Thyroid gland (tissue), 4 donors: Measurements from ENCODE around the gene ELOB. TPM values are rescaled to one million over a fixed set of nuclear protein-coding genes. Genes with fewer than 3 reads are reported as not detected.
A peak's percentile ranks its signal among the peaks of the same experiment; 100 is the strongest.

Experiments
- DNase-seq, 2 donors: peaks; one replicate each; pipeline ENCODE4 v3.0.0-alpha.2; 2019
- H3K27ac ChIP-seq, 3 donors: fragments of 200-600 bp; sonication (generic); 1 replicate in 2 of 3; 2 replicates in 1 of 3; pipeline ENCODE4 v1.5.1; 2016 to 2019; ENCODE audit warnings: mild to moderate bottlenecking in 1 of 3, moderate library complexity in 1 of 3
- H3K27me3 ChIP-seq: fragments of 200-600 bp; sonication (generic); one replicate; pipeline ENCODE4 v1.5.1; 2019
- H3K36me3 ChIP-seq, 2 donors: fragments of 200-600 bp; sonication (generic); one replicate each; pipeline ENCODE4 v1.5.1; 2016 to 2019
- H3K4me1 ChIP-seq, 2 donors: fragments of 200-600 bp; sonication (generic); one replicate each; pipeline ENCODE4 v1.5.1; 2017 to 2019
- H3K4me3 ChIP-seq, 3 donors: fragments of 200-600 bp; sonication (generic); replicated peaks in 1 of 3; 1 replicate in 2 of 3; 2 replicates in 1 of 3; pipeline ENCODE4 v1.5.1; 2016; ENCODE audit warnings: mild to moderate bottlenecking in 1 of 3
- H3K9me3 ChIP-seq: fragments of 200-600 bp; sonication (generic); one replicate; pipeline ENCODE4 v1.5.1; 2017
- POLR2A ChIP-seq, 2 donors: fragments of 450-650 bp; IDR thresholded peaks; one replicate each; pipeline ENCODE4 v1.6.1; 2017; ENCODE audit warnings: antibody characterized with exemption in 2 of 2, mild to moderate bottlenecking in 2 of 2, moderate library complexity in 1 of 2
- WGBS, 2 donors: methylation state at CpG; one replicate each; pipeline ENCODE4 v1.1.5; 2017; 5-methylcytosine and 5-hydroxymethylcytosine counted together
- intact Hi-C: fragments of 100-400 bp; cut with DNase I; formaldehyde crosslinking; loops from one replicate; pipeline ENCODE4 v1.15.1; 2023
- total RNA-seq, 4 donors: library from RNA; depleted of rRNA; stranded (reverse); fragments of >200 nt; gene quantifications; one replicate each; pipeline ENCODE4 v1.2.3, GENCODE V29; 2016
- TF ChIP-seq, protein P1 (sequence below), 6 experiments: fragments of 200-600 bp in 3 of 6; fragments of 450-650 bp in 3 of 6; sonication (generic) in 3 of 6; IDR thresholded peaks; one replicate each; pipeline ENCODE4 v1.5.1; 2016 to 2019; ENCODE audit warnings: antibody characterized with exemption in 6 of 6, mild to moderate bottlenecking in 2 of 6, inconsistent platforms in 1 of 6, moderate library complexity in 1 of 6

Gene ELOB
- total RNA-seq, 4 donors from 2014 or later: 373 to 786 (median 647) TPM

DNA sequence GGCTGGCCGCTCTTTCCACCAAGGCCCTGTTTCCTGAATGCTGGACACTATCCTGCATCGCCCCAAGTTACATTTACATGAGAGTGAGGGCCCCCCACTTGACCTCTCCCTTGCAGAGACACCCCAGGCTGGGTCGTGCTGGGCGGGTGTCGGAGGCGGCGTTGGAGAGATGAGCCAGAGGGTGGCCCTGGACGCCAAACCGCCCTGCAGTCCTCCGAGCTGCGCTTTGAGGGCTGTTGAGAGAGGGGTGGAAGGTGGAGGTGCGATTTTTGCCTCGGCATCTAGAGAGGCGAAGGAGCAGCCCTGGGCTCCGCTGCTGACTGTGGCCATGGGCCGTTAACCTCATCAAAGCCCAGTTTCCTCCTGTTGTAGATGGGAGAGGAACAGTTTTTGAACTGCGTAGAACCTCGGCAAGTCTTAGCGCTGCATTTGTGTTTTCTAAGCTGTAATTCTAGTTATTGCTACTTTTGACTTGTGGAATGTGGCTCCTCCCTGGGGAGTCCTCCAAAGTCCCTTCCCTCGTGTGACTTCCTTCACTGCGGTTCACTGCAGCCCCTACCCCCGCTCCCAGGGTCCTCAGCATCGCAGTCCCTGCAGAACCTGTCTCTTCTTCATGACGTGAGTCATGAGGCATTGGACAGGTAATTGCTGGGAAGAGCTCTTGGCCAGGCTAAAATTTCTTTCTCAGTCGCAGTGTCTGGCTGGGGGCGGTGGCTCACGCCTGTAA is 986 bp upstream of the ELOB start:
- H3K27ac ChIP-seq: peak overlapping the region; percentile 99 to 100 (median 99)
- DNase-seq: peak; percentile 50 to 54
- intact Hi-C loops: no loop called here
- TF ChIP-seq POLR2A (IDR thresholded peaks at IDR 0.05): peak in 1 of 2 donors; percentile 47
- TF ChIP-seq, protein P1, sequence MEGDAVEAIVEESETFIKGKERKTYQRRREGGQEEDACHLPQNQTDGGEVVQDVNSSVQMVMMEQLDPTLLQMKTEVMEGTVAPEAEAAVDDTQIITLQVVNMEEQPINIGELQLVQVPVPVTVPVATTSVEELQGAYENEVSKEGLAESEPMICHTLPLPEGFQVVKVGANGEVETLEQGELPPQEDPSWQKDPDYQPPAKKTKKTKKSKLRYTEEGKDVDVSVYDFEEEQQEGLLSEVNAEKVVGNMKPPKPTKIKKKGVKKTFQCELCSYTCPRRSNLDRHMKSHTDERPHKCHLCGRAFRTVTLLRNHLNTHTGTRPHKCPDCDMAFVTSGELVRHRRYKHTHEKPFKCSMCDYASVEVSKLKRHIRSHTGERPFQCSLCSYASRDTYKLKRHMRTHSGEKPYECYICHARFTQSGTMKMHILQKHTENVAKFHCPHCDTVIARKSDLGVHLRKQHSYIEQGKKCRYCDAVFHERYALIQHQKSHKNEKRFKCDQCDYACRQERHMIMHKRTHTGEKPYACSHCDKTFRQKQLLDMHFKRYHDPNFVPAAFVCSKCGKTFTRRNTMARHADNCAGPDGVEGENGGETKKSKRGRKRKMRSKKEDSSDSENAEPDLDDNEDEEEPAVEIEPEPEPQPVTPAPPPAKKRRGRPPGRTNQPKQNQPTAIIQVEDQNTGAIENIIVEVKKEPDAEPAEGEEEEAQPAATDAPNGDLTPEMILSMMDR (IDR thresholded peaks at IDR 0.05): no peak
- H3K36me3 ChIP-seq: peaks cover 11 to 16% of the 10 kb centered on the region in 2 donors
- 7 to 14% methylated on average over 15 to 24 of the region's 27 CpGs for WGBS, 2 donors
- H3K9me3 ChIP-seq: no peaks in the 10 kb centered on the region
- peaks cover 18 to 19% of the 10 kb centered on the region in 2 donors for H3K4me1 ChIP-seq
- H3K4me3 ChIP-seq: peak overlapping the region; percentile 2 to 94 (median 94)
- no peaks in the 10 kb centered on the region for H3K27me3 ChIP-seq

DNA sequence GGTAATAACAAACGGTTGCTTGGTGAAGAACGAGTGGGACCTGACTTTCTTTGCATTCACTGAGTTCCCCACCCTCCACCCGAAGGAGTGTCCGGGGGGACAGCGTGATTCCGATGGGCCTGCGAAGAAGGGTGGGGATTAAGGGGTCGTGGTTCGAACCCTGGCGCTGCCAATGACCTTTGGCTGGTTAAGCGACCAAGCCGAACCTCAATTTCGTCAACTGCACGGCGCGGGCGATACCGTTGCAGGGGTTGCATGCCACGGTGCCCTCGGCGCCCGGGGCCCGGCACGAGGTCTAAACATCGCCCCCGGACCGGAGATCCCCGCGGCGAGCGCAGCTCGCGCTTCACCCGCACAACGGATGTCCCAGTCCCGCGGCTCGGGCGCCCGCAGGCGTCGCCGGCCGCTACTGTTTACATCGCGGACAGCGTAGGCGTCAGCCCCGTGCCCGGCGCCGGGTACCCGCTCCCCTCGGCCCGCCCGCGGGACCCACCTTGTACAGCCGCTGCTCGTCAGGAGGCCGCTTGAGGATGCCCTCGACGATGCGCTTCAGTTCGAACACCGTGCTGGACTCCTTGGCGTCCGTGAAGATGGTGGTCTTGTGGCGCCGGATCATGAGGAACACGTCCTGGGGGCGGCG is 460 bp downstream of the ELOB start:
- intact Hi-C loops: no loop called here
- H3K36me3 ChIP-seq: peaks cover 18 to 23% of the 10 kb centered on the region in 2 donors
- no peak for DNase-seq
- no peaks in the 10 kb centered on the region for H3K27me3 ChIP-seq
- H3K9me3 ChIP-seq: no peaks in the 10 kb centered on the region
- H3K4me1 ChIP-seq: peaks cover 18 to 19% of the 10 kb centered on the region in 2 donors
- no peak for TF ChIP-seq POLR2A (IDR thresholded peaks at IDR 0.05)
- TF ChIP-seq, protein P1 (IDR thresholded peaks at IDR 0.05): no peak
- 0 to 1% methylated on average over 9 to 21 of the region's 72 CpGs for WGBS, 2 donors
- H3K4me3 ChIP-seq: peak overlapping the region; percentile 41 to 98 (median 70)
- H3K27ac ChIP-seq: peak overlapping the region in 2 of 3 donors; percentile 61 to 67

DNA sequence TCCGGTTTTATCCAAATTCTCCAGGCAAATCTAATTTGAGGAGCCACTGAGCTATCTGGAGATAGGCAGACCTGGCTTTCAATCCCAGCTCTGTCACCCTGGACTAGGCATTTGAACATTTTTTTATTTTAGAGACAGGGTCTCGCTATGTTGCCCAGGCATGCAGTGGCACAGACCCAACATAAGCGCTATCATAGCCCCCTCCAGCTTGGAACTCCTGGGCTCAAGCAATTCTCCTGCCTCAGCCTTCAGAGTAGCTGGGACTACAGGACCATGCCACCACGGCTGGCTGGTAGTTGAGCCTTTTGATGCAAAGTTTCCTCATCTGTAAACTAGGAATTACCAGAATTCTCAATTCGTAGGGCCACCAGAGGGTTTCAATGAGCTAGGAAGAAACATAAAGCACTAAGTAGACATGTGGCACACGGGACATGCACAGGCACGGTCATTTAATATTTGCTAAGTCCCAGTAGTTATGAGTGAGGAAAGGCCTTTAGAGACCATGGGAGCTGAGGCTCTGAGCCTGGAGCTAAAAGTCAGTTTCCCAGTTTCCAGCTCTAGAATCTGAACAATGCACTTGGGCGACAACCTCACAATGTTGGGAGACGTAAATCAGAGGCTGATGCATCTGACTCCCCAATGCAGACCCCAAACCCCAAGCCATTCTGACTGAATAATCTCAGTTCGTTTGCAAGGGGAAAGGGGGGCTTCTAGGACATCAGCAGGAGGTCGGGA is 1.1 kb downstream of the ELOB start:
- peaks cover 18 to 19% of the 10 kb centered on the region in 2 donors for H3K4me1 ChIP-seq
- intact Hi-C loops: no loop called here

DNA sequence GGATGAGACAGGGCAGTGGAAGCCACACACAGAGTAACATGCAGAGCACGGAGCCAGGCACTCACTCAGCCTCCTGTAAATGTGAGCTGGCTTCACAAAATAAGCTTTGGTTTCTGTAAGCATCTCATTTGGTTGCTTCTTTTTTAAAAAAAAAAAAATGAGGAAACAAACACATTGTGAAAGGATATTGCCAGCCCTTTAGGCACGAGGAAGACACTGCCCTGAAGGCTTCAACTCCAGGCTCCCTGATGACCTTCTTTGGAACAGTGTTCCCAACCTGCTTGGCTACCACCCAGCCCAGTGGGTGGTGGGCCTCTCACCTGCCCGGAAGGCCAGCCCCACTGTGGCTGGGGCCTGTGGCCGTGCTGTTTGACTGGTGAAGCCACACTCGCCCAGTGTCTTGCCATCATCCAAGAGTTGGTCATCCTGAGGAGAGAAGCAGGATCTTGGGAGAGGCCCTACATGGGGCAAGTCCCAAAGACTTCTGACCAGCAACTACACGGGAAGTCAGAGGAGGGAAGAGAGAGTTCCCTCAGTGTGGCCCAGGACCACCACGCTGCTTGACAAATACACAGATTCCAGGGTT is 1.9 kb downstream of the ELOB start:
- H3K36me3 ChIP-seq: peaks cover 32 to 37% of the 10 kb centered on the region in 2 donors
- no peak for DNase-seq
- no peak for TF ChIP-seq POLR2A (IDR thresholded peaks at IDR 0.05)
- TF ChIP-seq, protein P1 (IDR thresholded peaks at IDR 0.05): no peak
- intact Hi-C loops: no loop called here
- H3K27me3 ChIP-seq: no peaks in the 10 kb centered on the region
- WGBS, 2 donors: 71 to 82% methylated on average over 5 to 7 of the region's 7 CpGs
- no peak overlapping the region for H3K27ac ChIP-seq
- no peaks in the 10 kb centered on the region for H3K9me3 ChIP-seq
- H3K4me3 ChIP-seq: no peak overlapping the region
- H3K4me1 ChIP-seq: peaks cover 18 to 19% of the 10 kb centered on the region in 2 donors

More for the DNA sequence above, 1.1 kb downstream of the ELOB start:
- Histone ChIP-seq H3K4me3 (peak overlapping the region; percentile 41 to 98 (median 70)), H3K27ac (no peak overlapping the region), H3K36me3 (peaks cover 25 to 30% of the 10 kb centered on the region in 2 donors), H3K9me3 (no peaks in the 10 kb centered on the region), H3K27me3 (no peaks in the 10 kb centered on the region)
- DNase-seq: no peak
- TF ChIP-seq, protein P1 (IDR thresholded peaks at IDR 0.05): no peak
- no peak for TF ChIP-seq POLR2A (IDR thresholded peaks at IDR 0.05)
- 53 to 58% methylated on average over 11 of the region's 11 CpGs for WGBS, 2 donors
